Ectodermal cell (in vitro differentiated cells): ENCODE data around the gene KAZN.

ENCODE experiments used
- H3K27ac ChIP-seq: 2 replicates; pipeline ENCODE4 v1.7.0; 2013; ENCODE audit warnings: mild to moderate bottlenecking, low read depth, low read length; ENCODE audit not compliant: insufficient read depth, poor library complexity, severe bottlenecking
- H3K27me3 ChIP-seq: 2 replicates; pipeline ENCODE4 v1.7.0; 2013; ENCODE audit warnings: mild to moderate bottlenecking, low read length; ENCODE audit not compliant: insufficient read depth, control insufficient read depth, poor library complexity, severe bottlenecking
- H3K36me3 ChIP-seq: one replicate; pipeline ENCODE4 v1.7.0; 2013; ENCODE audit warnings: low read length; ENCODE audit not compliant: control insufficient read depth, insufficient read depth
- H3K4me1 ChIP-seq: one replicate; pipeline ENCODE4 v1.7.0; 2013; ENCODE audit warnings: low read length; ENCODE audit not compliant: control insufficient read depth, insufficient read depth
- H3K4me3 ChIP-seq: 2 replicates; pipeline ENCODE4 v1.7.0; 2013; ENCODE audit warnings: low read depth, low read length, control low read depth; ENCODE audit not compliant: insufficient read depth
- H3K9me3 ChIP-seq: 2 replicates; pipeline ENCODE4 v1.7.0; 2013; ENCODE audit warnings: mild to moderate bottlenecking, low read length, moderate library complexity; ENCODE audit not compliant: control insufficient read depth
- WGBS, 2 experiments: methylation state at CpG; one replicate each; pipeline ENCODE4 v1.1.7; 2013; ENCODE audit warnings: missing lambda C conversion rate in 2 of 2; 5-methylcytosine and 5-hydroxymethylcytosine counted together

The KAZN gene

GRCh38 chr1:15047237-15047636 is 448.8 kb downstream of the KAZN start:
- no peaks in the 10 kb centered on the region for H3K36me3 ChIP-seq
- WGBS, 2 experiments: 95 to 98% methylated on average over 11 of the region's 11 CpGs
- H3K4me1 ChIP-seq: peaks cover 4% of the 10 kb centered on the region
- H3K27ac ChIP-seq: no peak overlapping the region
- no peaks in the 10 kb centered on the region for H3K9me3 ChIP-seq
- H3K4me3 ChIP-seq: no peak overlapping the region
- no peaks in the 10 kb centered on the region for H3K27me3 ChIP-seq

- H3K27ac ChIP-seq: no peak overlapping the region
- WGBS, 2 experiments: 92 to 95% methylated on average over 35 of the region's 35 CpGs
- no peaks in the 10 kb centered on the region for H3K36me3 ChIP-seq
- H3K27me3 ChIP-seq: no peaks in the 10 kb centered on the region
- no peaks in the 10 kb centered on the region for H3K9me3 ChIP-seq
- H3K4me1 ChIP-seq: no peaks in the 10 kb centered on the region
- H3K4me3 ChIP-seq: no peak overlapping the region
Observed at GRCh38 chr1:15048437-15048980, 450.0 kb downstream of the KAZN start.

GRCh38 chr1:15049067-15049466 is 450.6 kb downstream of the KAZN start:
- 95 to 96% methylated on average over 13 of the region's 13 CpGs for WGBS, 2 experiments
- H3K9me3 ChIP-seq: no peaks in the 10 kb centered on the region
- H3K27ac ChIP-seq: no peak overlapping the region
- no peaks in the 10 kb centered on the region for H3K27me3 ChIP-seq
- no peak overlapping the region for H3K4me3 ChIP-seq
- no peaks in the 10 kb centered on the region for H3K4me1 ChIP-seq
- H3K36me3 ChIP-seq: no peaks in the 10 kb centered on the region

- Histone ChIP-seq H3K36me3 (no peaks in the 10 kb centered on the region), H3K4me3 (no peak overlapping the region), H3K4me1 (no peaks in the 10 kb centered on the region), H3K27ac (no peak overlapping the region), H3K27me3 (no peaks in the 10 kb centered on the region), H3K9me3 (no peaks in the 10 kb centered on the region)
- WGBS, 2 experiments: 94% methylated on average over 8 of the region's 8 CpGs
Observed at GRCh38 chr1:15051882-15052528, 453.5 kb downstream of the KAZN start.

GRCh38 chr1:15053153-15053552 is 454.7 kb downstream of the KAZN start:
- Histone ChIP-seq H3K27ac (no peak overlapping the region), H3K4me1 (no peaks in the 10 kb centered on the region), H3K27me3 (no peaks in the 10 kb centered on the region), H3K9me3 (no peaks in the 10 kb centered on the region), H3K4me3 (no peak overlapping the region), H3K36me3 (no peaks in the 10 kb centered on the region)
- 60 to 69% methylated on average over 9 of the region's 9 CpGs for WGBS, 2 experiments

GRCh38 chr1:15055736-15056415 is 457.4 kb downstream of the KAZN start:
- WGBS, 2 experiments: 95 to 96% methylated on average over 29 of the region's 29 CpGs

GRCh38 chr1:15056515-15057285 is 458.2 kb downstream of the KAZN start:
- no peaks in the 10 kb centered on the region for H3K36me3 ChIP-seq
- no peaks in the 10 kb centered on the region for H3K27me3 ChIP-seq
- no peak overlapping the region for H3K4me3 ChIP-seq
- WGBS, 2 experiments: 92 to 93% methylated on average over 4 of the region's 4 CpGs
- H3K9me3 ChIP-seq: no peaks in the 10 kb centered on the region
- H3K27ac ChIP-seq: no peak overlapping the region
- no peaks in the 10 kb centered on the region for H3K4me1 ChIP-seq

More at GRCh38 chr1:15055736-15056415, 457.4 kb downstream of the KAZN start:
- Histone ChIP-seq H3K4me3 (no peak overlapping the region), H3K9me3 (no peaks in the 10 kb centered on the region), H3K27me3 (no peaks in the 10 kb centered on the region), H3K27ac (no peak overlapping the region), H3K36me3 (no peaks in the 10 kb centered on the region), H3K4me1 (no peaks in the 10 kb centered on the region)

GRCh38 chr1:15057834-15058233 is 459.3 kb downstream of the KAZN start:
- H3K27me3 ChIP-seq: no peaks in the 10 kb centered on the region
- H3K9me3 ChIP-seq: no peaks in the 10 kb centered on the region
- H3K4me1 ChIP-seq: no peaks in the 10 kb centered on the region
- H3K27ac ChIP-seq: no peak overlapping the region
- WGBS, 2 experiments: 91 to 93% methylated on average over 5 of the region's 5 CpGs
- H3K36me3 ChIP-seq: no peaks in the 10 kb centered on the region
- H3K4me3 ChIP-seq: no peak overlapping the region

GRCh38 chr1:15058261-15058660 is 459.8 kb downstream of the KAZN start:
- Histone ChIP-seq H3K9me3 (no peaks in the 10 kb centered on the region), H3K4me1 (no peaks in the 10 kb centered on the region), H3K27me3 (no peaks in the 10 kb centered on the region), H3K4me3 (no peak overlapping the region), H3K36me3 (no peaks in the 10 kb centered on the region), H3K27ac (no peak overlapping the region)
- WGBS, 2 experiments: 96 to 100% methylated on average over 2 of the region's 2 CpGs

GRCh38 chr1:15060104-15060503 is 461.6 kb downstream of the KAZN start:
- no peak overlapping the region for H3K4me3 ChIP-seq
- no peak overlapping the region for H3K27ac ChIP-seq
- no peaks in the 10 kb centered on the region for H3K9me3 ChIP-seq
- 94 to 95% methylated on average over 25 of the region's 25 CpGs for WGBS, 2 experiments
- H3K36me3 ChIP-seq: no peaks in the 10 kb centered on the region
- H3K27me3 ChIP-seq: no peaks in the 10 kb centered on the region
- no peaks in the 10 kb centered on the region for H3K4me1 ChIP-seq
